Measurements from ENCODE around the gene PLCD1.

DNA sequence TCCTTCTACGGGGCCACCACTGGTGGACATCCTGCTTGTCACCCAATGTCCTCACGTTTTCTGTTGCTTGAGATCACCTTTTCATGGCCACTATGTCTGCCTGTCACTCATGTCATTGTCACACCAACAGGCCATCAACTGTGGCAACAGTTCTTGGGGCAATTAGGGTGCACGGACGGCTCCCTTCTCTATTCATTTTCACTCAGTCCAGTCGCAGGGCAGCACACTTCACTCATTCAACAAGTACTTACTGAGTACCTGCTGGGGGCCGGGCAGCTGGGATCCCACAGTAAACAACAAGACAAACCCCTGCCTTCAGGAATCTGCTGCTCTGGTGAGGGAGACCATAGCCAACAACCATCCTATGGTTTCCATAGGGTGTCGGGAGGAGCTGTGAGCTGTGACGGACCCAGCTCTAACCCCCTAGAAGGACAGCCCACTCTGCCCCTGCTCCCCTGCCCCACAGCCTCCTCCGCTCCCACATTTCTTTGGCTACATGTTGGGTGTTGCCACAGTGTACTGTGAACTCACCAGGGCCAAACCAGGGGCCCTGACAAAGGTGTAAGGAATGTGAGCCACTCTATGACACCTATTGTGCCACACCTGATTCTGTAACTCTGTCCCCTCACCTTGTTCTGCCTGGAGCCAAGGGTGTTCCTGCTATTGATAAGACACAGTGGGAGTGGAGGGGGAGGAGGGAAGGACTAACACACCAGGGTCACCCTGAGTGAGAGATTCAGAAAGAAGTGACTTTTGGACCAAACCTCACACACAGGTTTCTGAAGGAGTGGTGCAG, 37.0 kb downstream of the PLCD1 start:
- TF ChIP-seq, protein P1, sequence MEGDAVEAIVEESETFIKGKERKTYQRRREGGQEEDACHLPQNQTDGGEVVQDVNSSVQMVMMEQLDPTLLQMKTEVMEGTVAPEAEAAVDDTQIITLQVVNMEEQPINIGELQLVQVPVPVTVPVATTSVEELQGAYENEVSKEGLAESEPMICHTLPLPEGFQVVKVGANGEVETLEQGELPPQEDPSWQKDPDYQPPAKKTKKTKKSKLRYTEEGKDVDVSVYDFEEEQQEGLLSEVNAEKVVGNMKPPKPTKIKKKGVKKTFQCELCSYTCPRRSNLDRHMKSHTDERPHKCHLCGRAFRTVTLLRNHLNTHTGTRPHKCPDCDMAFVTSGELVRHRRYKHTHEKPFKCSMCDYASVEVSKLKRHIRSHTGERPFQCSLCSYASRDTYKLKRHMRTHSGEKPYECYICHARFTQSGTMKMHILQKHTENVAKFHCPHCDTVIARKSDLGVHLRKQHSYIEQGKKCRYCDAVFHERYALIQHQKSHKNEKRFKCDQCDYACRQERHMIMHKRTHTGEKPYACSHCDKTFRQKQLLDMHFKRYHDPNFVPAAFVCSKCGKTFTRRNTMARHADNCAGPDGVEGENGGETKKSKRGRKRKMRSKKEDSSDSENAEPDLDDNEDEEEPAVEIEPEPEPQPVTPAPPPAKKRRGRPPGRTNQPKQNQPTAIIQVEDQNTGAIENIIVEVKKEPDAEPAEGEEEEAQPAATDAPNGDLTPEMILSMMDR (conservative IDR thresholded peaks at IDR 0.05): no peak
- TF ChIP-seq ZFX (IDR thresholded peaks at IDR 0.05): no peak
